CD4-positive, alpha-beta T cell treated with Interleukin-12 subunit alpha and Interleukin-12 subunit beta, for 1 hour (primary cell): ENCODE results near the gene KMT2D.
A peak's percentile ranks its signal among the peaks of the same experiment; 100 is the strongest.

Experiments used
- DNase-seq: peaks from one replicate; pipeline ENCODE4 v3.0.0-alpha.2; 2020

Gene KMT2D

DNA sequence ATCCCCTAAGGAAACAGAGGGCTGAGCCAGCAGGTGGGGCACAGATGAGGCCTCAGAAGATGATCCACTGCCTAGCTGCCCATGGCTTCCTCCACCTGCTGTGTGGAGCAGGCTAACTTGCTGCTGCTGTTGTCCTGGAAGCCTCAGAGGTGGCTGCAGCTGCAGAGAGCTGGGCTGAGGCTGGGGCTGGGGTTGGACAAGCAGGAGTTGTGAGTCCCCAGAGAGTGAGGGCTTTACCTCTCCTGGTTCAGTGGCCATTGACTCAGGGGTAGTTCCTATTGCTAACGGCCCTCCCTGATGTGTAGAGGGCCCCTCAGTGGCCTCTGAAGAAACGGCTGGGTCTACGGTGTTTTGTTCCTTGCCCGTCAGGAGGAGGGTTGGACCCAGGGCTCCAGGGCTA, 28.3 kb downstream of the KMT2D start:
- no peak for DNase-seq

DNA sequence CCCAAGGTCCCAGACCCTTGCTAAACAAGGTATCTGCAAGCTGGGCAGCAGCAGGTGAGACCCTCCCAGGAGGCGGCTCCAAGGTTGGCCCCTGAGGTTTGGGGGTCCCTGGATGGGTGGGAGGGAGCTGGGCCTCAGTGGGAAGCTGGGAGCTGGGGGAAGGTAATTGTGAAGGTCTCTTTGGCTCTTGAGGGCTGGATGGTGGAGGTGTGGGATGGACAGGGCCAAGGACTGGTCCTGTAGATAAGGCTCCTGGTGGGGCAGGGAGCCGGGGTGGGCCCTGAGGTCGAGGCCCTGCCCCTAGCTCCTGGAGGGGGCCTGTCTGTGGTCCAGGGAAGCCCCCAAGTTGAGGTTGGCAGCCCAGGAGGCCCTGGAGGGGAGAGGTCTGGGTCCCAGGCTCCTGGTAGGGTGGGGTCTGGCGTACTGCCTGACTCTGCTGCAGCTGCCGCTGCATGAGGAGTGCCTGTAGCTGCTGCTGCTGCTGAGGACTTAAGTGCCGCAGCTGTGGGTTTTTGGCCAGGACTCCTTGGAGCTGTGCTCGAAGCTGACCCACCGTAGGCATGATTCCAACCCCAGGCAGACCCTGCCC, 28.9 kb downstream of the KMT2D start:
- no peak for DNase-seq

DNA sequence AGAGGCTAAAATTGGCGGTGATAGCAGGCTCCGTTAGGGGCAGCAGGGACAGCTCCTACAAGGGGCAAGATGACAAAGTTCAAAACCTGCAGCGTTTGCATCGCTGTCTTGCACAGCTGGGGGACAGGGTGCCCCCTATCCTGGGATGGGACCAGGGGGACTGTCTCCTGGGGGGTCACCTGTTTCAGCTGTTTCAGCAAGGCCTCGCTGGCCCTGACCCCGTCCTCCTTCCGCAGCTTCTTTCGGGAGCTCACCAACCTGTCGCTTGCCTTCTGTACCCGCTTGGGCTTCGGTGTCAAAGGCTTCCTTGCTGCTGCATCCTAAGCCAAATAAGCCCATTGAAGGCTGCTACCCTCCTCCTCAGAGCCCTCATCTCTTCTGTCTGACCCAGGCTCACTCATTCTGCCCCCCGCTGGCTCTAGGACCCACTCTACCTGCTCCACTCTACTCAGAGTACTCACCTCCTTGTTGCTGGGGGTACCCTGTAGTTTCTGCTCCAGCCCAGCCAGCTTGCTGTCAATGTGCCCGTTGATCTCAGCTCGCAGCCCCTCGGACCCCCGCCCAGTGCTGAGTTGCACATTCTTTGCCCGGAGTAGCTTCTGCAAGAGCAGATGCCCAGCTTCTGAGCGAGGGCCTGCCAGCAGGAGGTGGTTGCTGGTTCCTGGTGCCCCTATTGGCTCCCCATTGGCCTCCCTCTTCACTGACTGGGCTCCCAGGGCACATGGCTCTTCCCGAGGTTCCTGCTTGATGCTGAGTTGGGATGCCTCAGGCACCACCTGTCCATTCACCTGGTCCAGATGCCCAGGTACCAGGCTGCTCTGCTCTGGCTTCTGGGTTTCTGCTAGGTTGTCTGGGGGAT, 29.7 kb downstream of the KMT2D start:
- DNase-seq, result no peak

DNA sequence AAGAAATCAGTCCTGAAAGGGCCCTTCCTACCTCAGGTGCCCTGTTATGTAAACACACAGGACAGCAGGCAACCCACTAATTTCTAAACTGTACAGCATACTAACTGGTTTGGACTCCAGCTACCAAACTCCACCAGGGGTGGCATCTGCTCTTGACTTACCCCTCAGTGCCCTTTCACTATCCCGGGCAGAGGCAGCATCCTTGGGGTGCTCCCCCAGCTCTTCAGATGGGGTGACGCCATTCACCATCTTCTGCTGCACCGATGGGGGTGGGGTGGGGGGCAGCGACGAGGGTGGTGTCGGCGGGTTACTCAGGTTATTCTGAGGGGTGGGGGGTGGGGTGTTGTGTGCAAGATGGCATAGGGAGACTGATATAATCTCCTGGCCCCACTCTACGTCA, 30.5 kb downstream of the KMT2D start:
- DNase-seq, result no peak

DNA sequence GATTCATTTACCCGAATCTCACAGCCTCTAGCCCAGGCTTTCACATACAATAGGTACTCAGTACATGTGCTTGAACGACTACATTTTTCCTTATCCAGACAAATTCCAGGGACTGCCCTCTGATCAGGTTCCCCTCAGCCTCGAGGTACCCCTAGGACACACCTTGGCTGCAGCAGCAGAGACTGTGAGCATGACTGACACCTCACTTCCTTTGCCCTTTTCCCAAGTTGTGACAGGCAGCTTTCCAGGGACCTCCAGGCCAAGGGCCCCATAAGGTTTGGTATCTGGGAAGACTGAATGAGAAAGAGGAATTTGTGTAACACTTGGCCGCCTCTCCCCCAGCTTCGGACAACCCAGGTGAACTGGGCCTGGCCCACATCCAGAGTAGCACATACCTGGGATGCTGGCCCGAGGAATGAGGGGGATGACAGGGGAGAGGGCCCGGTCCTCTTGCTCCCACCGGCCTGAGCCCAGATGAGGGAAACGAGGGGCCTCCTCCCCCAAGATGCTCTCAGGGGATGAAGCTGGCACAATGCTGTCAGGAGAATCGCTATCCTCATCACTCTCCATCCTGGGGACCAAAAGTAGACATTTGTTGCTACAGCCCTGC, 31.8 kb downstream of the KMT2D start:
- no peak for DNase-seq

DNA sequence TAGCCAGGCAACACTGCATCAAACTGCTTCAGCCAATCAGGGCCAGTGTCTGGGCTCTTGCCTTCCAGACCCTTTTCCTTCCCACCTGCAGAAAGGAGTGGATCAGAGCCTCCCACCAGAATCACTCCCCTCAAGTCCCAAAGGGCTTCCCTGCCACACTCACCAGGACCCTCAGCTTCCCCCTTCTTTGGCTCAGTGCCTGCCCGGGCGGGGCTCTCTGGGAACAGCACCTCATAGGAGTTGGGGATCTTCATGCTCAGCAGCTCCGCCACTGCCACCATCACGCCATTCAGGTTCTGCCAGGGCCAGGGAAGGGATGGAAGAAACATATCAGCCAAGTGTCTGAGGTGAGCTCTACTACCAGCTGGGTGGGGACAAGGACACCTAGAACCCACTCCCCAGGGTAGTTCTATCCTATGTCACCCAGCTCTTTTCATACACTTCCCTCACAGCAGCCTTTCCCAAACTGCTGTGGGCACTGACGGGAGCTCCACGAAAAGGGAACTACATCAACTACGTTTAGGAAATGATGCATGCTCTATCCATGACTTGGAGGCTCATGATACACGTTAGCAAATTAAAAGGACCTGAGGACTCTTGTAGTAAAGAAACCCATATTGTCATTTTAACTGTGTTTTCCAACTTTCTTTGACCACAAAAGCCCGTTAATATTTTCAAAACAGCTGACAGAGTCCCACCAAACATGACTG, 32.6 kb downstream of the KMT2D start:
- no peak for DNase-seq

DNA sequence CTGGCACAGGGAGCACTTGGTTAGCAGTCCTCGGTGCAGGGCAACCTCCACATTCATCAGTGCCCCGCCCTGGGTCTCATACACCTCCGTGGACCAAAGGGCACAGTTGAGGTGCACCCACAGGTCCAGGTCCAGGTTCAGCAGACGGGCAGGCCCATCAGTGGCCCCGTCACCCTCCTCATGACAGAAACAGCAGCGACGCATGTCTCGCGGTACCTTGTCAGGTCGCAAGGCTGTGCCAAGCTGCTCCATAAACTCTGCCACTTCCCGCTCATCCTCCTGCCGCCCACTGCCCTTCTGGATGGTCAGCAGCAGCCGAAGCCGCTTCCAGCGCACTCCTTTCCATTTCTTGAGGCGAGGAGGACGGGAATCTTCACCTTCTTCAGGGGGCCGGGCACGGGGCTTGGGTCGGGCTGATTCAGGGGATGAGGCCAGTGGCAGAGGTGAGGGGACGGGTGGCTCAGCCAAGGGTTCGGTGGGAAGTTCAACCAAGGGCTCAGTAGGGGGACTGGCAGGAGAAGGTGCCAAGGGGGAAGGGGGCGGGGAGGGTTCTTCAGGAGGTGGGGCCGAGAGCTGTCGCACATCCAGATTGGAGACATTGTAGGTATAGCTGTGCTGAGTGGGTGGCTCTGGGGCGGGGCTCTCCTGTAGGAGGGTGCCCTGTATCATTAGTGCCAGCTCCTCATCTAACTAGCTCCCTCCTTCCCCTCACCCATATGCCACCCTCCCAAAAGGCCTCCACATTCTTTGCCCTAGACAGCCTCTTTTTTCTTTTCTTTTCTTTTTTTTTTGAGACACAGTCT, 33.7 kb downstream of the KMT2D start:
- no peak for DNase-seq

DNA sequence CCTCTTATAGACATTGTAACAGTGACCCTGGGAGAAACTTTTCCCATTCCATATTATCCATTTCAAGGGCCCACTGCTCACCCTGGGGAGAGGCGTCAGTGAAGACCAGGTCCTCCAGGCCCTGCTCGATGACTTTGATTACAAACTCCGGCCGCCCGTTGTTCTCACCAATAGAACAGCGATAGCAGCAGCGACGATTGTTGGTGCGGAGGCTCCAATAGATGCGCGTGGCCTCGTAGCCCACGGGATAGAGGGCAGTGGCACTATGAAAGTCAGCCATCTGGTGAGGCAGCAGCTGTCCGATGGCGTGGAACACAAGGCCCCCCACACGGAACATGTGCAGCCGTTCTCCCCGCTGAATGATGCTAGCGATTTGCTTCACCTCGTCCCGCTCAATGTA, 34.5 kb downstream of the KMT2D start:
- no peak for DNase-seq

DNA sequence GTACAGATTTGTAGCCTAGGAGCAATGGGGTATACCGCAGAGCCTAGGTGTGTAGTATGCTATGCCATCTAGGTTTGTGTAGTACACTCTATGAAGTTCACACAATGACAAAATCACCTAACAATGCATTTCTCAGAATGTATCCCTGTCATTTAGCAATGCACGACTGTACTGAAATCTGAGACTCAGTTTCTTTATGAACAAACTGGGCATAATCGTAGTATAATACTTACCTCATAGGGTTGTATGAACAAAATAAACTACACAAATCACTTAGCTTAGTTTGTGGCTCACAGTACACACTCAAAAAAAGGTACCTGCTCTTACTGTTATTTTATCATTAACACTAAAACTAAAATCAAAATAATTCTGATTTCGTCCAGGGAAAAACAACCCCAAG, 35.1 kb downstream of the KMT2D start:
- DNase-seq, result no peak

DNA sequence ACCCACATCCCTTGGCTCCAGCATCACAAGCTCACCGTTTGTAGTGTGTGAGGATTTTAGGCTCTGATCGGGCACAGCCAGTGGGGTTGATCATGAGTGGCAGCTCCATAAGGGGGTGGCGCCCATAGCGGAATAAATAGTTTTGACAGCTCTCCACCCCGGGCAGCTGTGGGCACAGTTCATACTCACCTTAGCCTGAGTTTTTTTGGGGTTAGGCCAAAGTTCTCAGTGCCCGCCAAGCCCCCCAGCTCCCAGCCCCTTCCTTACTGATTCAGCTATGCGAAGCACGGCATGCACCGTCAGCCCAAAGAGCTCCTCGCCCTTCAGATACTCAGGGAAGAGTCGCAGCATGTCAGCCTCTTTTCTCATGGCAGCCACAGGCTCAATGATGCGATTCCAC, 36.1 kb downstream of the KMT2D start:
- no peak for DNase-seq

DNA sequence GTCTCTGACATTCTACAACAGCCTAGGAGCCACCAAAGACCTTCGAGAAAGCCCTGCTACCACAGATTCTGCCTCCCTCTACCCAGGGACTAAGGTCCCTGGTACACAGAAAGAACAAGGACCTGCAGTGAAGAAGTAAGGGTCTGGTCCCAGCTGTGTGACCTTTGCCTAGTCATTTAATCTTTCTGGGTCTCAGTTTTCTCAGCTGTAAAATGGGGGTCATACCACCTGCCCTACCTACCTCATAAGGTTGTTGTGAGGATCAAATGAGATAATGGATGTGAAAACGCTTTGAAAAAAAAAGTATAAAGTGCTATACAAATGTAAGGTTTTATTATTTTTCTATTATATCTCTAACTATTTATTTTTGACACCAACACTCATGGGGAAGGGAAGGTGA, 36.8 kb downstream of the KMT2D start:
- no peak for DNase-seq

DNA sequence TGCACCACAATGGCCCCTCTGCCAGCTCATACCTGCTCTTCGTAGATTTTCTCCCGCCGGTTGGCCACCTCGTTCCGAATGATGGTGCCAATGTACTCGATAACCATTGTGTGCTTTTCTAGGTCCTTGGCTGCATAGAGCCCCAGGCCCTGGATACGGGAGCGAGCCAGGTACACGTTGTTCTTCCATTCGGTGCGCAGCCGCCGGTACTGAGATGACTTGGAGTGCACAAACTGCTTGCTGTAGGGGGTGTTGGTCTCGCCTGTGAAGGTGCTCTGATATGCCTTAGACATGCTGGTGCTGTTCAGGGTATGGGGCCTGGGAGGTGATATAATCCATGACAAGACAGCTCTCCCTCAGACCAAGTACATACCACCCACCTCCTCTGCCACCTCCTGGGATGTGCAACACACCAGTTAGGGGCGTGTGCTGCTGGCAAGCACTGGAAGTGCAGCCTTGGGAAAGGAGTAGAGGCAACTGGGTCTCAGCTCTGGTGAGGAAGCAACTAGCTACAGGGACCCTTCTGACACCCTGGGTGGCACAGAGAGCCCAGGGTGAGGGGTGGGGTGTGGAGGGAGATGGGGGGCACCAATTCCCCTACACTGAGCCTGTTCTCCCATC, 37.9 kb downstream of the KMT2D start:
- DNase-seq, result no peak

DNA sequence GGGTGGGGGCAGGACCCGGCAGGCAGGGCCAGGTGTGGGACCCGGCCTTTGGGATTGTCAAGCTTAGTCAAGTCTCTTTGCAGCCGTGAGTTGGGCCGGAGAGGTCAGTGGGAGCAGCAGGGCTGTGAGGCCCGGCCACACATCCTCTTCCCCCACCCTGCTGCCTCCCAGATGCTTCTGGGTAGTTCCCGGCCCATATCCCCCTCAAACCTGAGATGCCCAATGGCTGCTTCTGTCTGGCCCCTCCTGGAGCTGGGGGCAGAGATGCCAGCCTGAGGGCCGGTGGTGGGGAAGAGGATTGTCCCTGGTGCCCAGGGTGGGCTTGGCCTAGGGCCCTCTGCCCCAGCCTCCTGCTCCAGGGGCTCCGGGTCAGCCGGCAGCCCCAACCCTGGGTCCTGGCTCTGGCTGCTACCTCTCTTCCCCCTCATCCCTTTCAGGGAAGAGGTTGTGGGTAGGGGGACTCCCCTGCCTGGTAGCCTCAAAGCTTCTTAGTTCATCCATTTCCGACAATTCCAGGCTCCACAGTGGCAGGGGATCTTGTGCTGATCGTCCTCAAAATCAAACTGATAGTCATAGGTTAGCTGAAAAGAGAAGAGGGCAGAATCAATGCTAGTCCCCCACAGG, 39.2 kb downstream of the KMT2D start:
- DNase-seq, result no peak

DNA sequence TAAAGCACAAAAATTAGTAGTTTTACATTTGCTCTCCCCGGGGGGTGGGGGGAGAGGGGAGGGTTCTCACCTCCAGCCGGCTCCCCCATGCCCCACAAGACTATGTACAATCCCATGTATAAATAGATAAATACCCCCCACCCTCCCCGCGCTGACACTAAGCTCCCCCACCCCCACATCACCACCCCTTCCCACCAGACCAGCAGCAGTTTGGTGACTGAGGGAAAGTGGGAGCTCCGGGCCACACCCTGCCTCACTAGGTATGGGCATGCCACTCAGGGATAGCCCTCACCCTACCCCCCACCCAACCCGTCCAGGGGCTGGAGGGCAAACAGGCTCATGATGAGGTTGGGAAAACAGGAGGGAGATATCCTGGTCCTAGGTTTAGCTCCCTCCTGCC, 40.2 kb downstream of the KMT2D start:
- no peak for DNase-seq

DNA sequence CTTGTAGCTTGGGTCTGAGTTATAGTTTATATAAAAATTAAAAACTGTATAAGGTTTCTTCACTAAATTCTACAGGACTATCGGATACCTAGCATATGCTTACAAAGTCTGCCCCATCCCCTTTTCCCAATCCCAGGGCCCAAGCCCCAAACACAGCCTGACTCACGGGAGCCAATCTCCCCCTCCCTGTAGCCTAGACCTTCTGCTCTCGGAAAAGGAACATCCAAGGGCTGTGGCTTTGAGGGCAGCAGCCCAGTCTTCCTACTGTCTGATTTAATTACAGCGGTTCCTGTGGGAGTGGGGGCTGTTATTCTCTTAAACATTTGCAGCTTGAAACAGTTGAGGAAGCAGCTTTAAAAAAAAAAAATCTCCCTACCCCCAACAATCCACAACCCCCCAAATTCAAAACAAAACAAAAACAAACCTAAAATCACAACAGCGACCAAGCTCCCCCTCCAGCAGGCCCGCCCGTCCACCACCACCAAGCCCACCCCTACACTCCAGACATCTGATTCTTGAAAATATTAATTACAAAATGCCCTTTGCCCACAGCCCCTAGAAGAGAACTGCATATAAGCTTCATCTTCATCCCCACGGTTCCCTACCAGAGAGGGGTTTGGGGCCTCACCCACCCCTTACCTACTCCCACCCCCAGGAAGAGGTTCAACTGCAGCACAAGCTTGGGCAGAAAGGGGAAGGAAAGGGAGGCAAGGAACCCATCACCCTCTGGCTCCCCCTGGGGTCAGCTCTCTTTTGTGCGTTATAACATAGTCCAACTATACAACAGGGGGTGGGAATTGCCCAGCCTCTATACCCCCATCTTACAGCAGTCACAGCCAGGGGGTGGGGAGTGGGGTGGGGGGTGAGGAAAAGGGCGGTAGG, 40.9 kb downstream of the KMT2D start:
- peak; percentile 67 for DNase-seq

DNA sequence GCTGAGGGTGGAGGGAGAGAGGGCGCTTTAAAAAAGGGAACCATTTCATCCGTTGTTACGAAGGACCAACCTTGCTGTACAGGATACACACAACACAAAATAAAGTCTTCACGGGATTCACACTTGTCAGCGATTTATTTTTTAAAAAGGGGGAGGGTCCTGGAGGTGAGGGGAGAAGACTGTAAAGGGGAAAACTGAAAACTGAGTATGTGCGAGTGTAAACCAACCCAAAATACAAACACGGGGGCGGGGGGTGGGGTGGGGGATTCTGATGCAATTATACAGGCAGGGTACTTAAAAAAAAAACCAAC, 41.5 kb downstream of the KMT2D start:
- no peak for DNase-seq

DNA sequence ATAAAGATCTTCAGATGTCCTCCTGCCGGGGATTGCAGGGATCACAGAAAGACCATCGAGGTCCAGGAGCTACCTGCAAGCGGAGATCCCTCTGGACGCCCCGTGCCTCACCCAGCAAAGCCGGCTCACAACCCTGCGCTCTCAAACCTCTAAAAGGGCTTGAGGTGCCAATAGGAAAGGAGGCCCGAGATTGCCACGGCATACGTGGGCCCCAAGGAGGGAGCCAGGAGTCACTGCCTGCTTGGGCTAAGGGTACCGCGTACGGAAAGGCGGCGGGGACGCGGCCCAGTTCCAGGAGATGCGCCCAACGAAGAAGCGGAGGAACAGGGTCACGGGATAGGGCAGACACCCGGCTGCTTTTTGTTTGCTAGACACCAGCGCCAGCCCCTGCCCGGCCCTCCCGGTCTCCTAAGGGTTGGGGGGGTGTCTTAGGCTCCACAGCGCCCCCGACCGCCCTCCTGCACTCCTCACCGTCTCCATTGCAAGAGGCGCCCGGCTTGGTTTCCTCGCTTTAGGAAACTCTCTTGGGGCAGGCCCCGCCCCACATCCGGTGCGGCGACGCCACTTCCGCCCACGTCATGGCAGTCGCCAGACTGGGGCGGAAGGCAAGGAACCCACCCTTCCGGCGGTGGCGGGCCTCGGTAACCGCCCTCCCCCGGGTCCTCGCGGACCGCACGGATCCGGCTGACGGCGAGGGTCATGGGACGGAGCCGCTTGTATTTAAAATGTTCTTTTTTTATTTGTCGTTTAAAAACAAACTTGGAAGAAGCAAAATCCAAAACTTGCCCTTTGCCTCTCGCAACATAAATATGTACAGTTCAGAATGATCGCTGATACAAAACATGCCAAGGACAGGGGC, 42.1 kb downstream of the KMT2D start, which contains the start of gene PRKAG1:
Gene PRKAG1, minus strand, starts transcription at position 516 of the 859 bp plus-strand sequence. Its CDS starts 36 bp downstream, at position 480.
- DNase-seq, result peak; percentile 98

DNA sequence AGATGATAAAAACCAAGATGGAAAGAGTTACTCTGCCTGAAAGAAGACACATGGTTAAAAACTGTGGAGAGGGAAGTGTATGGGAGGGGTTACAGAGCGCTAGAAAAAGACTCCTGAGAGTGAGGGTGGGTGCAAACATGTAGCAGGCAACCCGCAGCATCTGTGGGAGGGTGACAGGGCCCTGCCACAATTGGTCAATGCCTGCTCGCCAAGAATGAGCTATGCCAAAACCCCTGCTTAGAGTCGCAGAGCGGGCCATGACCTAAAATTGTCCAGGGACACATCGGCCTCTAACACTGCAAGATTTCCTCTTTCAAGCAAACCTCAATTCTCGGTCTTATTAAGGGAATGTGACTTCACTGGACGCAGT, 42.7 kb downstream of the KMT2D start:
- DNase-seq, result peak; percentile 38

DNA sequence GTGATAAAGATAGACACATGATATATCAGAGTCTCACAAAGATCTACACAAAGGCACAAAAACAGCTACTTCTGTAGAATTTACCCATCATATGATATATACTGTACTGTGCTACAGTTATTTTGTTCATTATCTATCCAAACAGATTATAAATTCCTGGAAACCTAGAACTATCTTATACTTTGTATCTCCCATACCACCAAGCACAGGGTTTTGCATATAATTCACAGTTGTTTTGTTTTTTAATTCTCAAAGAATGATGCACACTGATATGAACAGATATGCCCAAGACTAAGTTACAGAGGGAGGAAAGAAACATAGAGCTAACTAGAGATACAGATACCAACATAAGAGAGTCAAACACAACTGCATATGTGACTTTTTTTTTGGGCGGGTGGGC, 45.4 kb downstream of the KMT2D start:
- DNase-seq, result no peak

DNA sequence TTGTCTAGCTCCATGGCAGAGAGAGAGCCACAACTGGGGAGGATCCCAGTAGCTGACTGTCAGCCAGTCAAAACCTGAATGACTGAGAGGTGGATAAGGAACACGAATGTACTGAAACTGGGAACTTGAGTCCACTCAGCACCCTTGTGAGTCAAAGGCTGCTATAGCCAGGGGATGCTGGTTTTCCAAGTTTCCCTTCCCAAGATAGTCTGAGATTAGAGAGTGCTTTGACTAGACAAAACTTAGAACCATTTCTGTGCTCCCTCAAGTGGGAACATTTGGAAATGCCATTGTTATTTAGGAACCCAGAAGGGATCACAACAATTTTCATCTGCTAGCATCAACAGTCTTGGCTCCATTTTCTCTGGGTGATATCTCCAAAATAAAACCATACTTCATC, 46.0 kb downstream of the KMT2D start:
- DNase-seq, result no peak
